Activated naive CD8-positive, alpha-beta T cell (primary cell): ENCODE measurements around the gene ST6GALNAC3.

Source experiments
- H3K27ac Mint-ChIP-seq: one replicate; pipeline ENCODE4 v1.8.0; 2021; ENCODE audit warnings: mixed read lengths
- H3K27me3 Mint-ChIP-seq: one replicate; pipeline ENCODE4 v1.8.0; 2021; ENCODE audit warnings: mixed read lengths
- H3K36me3 Mint-ChIP-seq: one replicate; pipeline ENCODE4 v1.8.0; 2021; ENCODE audit warnings: mixed read lengths
- H3K4me1 Mint-ChIP-seq: one replicate; pipeline ENCODE4 v1.8.0; 2021; ENCODE audit warnings: low read depth, mixed read lengths
- H3K4me3 Mint-ChIP-seq: one replicate; pipeline ENCODE4 v1.8.0; 2021; ENCODE audit warnings: mild to moderate bottlenecking, mixed read lengths
- H3K9me3 Mint-ChIP-seq: one replicate; pipeline ENCODE4 v1.8.0; 2021; ENCODE audit warnings: low read depth, mixed read lengths

Gene ST6GALNAC3

DNA sequence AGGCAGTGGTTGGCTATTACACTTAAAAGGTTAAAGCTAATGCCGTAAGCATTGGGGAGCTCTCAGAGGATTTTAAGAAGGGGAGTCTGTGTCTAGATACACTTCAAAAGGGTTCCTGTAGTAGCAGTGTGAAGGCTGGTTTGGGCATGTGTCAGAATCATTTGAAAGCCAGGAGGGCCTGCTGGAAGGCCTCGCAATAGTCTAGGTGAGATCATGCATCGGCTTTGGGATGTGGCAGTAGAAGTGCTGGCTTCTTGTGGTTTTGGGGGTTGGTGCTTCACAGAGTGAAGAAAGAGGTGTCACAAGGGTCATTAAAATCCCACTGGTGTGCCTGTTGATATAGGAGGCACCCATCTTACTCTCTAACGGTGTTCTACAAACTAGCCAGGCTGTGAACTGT is 85.7 kb downstream of the ST6GALNAC3 start:
- Mint-ChIP-seq H3K27ac (no peak overlapping the region), H3K36me3 (no peaks in the 10 kb centered on the region), H3K4me1 (peaks cover 8% of the 10 kb centered on the region), H3K4me3 (no peak overlapping the region), H3K27me3 (no peaks in the 10 kb centered on the region), H3K9me3 (no peaks in the 10 kb centered on the region)

DNA sequence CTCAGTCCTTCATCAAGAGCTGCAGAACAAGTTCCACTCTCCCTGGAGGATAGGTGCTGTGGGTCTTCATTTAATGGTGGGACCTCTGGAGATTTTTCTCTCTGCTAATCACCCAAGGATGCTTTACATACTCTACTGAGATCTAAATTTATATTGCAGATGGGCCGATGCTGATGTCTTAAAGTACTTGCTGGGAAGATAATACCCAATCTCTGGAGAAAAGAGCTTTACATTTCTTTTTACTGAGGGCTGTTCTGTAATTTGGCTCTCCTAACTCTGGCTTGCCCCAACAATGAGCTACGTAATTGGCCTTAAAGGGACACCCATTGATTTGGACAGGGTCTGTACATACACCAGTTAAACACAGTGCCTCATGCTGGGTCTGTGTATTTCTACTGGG is 86.9 kb downstream of the ST6GALNAC3 start:
- peaks cover 3% of the 10 kb centered on the region for H3K36me3 Mint-ChIP-seq
- no peak overlapping the region for H3K4me3 Mint-ChIP-seq
- peaks cover 3% of the 10 kb centered on the region for H3K9me3 Mint-ChIP-seq
- H3K27ac Mint-ChIP-seq = no peak overlapping the region
- H3K4me1 Mint-ChIP-seq = peaks cover 8% of the 10 kb centered on the region
- no peaks in the 10 kb centered on the region for H3K27me3 Mint-ChIP-seq

DNA sequence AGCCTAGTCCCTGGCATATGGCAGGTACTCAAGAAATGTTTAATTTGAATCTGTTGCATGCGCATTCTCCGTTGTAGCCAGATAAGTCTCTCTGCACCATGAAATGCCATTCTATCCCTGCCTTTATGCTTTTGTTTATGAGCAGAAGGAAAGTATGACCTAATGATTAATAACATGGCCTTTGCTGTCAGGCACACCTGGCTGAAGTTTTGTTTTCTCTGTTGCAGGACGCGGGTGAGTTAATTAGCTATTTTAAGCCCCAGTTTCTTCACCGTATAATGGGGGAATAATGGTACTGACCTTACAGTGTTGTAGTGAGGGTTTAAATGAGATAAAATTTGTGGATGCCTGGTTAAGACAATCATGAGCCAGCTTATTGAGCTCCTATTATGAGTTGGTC is 87.7 kb downstream of the ST6GALNAC3 start:
- no peak overlapping the region for H3K4me3 Mint-ChIP-seq
- H3K27ac Mint-ChIP-seq = no peak overlapping the region
- peaks cover 8% of the 10 kb centered on the region for H3K4me1 Mint-ChIP-seq
- no peaks in the 10 kb centered on the region for H3K27me3 Mint-ChIP-seq
- peaks cover 3% of the 10 kb centered on the region for H3K36me3 Mint-ChIP-seq
- peaks cover 7% of the 10 kb centered on the region for H3K9me3 Mint-ChIP-seq

DNA sequence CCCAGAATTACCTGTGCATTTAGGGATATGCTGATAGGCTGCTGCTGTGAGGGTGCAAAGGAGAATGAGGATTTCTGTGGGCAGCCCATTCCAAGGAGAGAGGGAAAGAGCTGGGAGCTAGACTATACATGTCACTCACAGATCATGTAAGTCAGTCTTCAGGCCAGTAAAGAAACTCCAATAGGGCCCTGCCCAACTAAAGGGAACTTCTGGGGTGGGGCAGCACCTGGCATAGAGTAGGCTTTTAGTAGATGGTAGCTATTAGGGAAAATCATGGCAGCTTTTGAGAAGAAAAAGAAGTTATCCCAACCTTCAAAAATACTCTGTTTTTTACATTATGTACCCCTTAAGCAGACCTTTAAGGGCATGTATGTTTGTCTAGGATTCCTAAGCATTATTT is 89.6 kb downstream of the ST6GALNAC3 start:
- Mint-ChIP-seq H3K4me1 (peaks cover 11% of the 10 kb centered on the region), H3K9me3 (peaks cover 19% of the 10 kb centered on the region), H3K4me3 (no peak overlapping the region), H3K27me3 (no peaks in the 10 kb centered on the region), H3K36me3 (peaks cover 14% of the 10 kb centered on the region), H3K27ac (no peak overlapping the region)

DNA sequence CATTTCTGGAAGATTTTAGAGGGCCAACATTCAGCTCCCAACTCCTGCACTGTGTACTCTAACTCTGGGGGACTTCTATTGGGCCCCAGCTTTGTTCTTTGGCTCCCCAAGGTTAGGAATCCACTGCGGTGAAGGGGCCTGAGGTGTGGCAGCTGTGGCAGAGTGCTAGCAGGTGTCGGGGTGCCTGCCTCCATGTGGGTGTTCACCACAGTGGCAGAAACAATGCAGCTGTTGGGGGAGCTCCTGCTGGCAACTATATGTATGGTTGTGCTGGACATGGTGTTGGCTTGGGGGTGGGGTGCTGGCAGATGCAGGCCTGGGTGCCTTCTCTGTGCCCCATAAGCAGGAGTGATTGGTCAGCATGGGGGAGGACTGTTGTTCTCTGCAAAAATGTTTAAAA is 95.5 kb downstream of the ST6GALNAC3 start:
- Mint-ChIP-seq H3K27ac (peak overlapping the region; percentile 56), H3K4me1 (peaks cover 27% of the 10 kb centered on the region), H3K9me3 (peaks cover 26% of the 10 kb centered on the region), H3K36me3 (peaks cover 19% of the 10 kb centered on the region), H3K4me3 (peak overlapping the region; percentile 40), H3K27me3 (no peaks in the 10 kb centered on the region)

DNA sequence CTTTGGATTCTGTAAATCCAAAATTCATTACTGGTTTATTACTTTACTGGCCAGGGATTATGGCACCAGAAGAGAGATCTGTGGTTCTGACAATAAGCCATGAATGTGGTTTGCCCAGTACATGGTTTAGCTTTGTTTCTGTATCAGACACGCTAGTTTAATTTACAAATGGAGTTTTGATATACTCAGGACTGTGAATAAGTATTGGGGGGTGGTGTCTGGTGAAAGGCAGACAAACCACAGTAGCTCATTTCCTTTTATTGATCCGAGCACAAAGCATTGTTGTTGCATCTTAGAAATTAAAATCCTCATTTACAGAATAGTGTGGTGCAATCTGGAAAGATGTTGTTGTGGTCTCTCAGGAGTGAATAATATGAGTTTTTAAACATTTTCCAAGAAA is 96.0 kb downstream of the ST6GALNAC3 start:
- Mint-ChIP-seq H3K36me3 (peaks cover 19% of the 10 kb centered on the region), H3K27ac (peak overlapping the region; percentile 56), H3K4me3 (peak overlapping the region; percentile 40), H3K4me1 (peaks cover 30% of the 10 kb centered on the region), H3K27me3 (no peaks in the 10 kb centered on the region), H3K9me3 (peaks cover 26% of the 10 kb centered on the region)

DNA sequence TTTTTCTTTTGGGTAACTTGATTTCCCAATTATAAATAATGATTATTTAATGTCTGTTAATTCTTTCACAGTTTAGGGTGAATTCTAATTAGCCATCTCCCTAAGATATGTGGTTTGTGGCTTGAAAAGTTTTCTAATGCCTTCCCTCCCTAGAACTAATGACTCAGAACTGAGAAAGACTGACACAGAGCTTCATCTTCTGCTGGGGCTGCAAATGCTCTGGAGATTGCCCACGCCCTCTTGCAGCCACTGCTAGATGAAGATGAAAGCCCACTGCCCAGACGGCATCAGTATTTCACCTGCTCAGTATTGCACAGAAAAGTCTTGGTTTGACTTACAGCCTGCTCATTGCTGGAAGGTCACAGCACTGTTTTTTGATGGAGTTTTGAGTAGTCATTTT is 101.5 kb downstream of the ST6GALNAC3 start:
- Mint-ChIP-seq H3K4me1 (peaks cover 23% of the 10 kb centered on the region), H3K4me3 (no peak overlapping the region), H3K27ac (no peak overlapping the region), H3K27me3 (no peaks in the 10 kb centered on the region), H3K36me3 (peaks cover 12% of the 10 kb centered on the region), H3K9me3 (peaks cover 6% of the 10 kb centered on the region)

DNA sequence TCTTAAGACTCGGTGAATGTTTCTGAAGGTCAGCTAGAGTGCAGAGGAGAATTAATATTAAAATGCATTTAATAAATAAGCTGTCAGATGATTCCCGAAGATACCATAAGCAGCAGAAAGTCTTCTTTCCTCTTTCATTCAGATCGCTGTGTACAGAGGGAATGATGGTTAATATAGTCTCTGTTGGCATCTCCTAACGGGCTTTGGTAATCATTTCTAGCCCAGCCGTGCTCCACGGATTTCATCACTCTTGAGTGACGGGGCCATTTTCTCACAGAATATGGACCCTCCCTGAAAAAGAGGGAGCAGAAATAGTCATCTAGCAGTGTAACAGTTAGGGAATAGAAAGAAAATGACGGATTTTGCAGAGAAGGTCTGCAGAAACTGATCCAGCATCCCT is 103.1 kb downstream of the ST6GALNAC3 start:
- peaks cover 12% of the 10 kb centered on the region for H3K36me3 Mint-ChIP-seq
- H3K9me3 Mint-ChIP-seq = peaks cover 6% of the 10 kb centered on the region
- H3K27me3 Mint-ChIP-seq = no peaks in the 10 kb centered on the region
- no peak overlapping the region for H3K27ac Mint-ChIP-seq
- peaks cover 16% of the 10 kb centered on the region for H3K4me1 Mint-ChIP-seq
- no peak overlapping the region for H3K4me3 Mint-ChIP-seq

DNA sequence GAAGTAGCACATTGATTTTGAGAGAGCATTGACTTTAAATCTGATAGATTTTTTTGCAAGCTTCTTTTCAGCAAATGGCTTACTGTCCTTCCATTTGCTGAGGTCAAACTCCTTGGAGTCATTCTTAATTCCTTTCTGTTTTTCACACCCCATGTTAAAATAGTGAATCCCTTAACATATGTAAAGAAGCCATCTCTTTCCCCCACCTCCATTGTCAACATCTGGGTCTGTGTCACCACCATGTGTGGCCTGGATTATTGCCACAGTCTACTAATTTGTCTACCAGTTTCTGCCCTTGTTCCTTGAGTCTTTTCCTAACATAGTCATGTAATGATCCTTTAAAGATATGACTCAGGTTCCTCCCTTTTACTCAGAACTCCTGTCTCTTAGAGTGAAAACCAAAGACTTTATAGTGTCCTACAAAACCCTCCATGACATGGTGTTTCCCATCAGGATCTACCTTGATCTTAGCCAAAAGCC is 104.7 kb downstream of the ST6GALNAC3 start:
- Mint-ChIP-seq H3K36me3 (peaks cover 8% of the 10 kb centered on the region), H3K4me3 (no peak overlapping the region), H3K9me3 (no peaks in the 10 kb centered on the region), H3K4me1 (peaks cover 16% of the 10 kb centered on the region), H3K27ac (peak overlapping the region; percentile 55), H3K27me3 (no peaks in the 10 kb centered on the region)

DNA sequence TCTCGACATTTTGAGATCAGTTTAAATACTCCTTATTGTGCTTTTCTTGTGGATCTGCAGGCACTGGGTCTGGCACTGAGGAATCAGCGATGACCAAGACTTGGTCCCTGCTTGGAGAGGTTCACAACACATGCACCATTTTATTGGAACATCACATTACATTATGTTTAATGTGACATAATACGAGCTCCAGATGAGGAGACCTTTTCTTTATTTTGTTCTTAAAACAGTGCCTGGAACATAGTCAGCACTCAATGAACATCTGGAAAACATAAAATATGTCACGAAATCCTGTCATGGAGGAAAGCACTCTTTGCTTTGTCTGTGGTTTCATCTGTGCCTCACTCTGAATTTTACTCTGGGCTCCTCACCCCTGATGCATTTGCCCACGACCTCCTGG is 110.7 kb downstream of the ST6GALNAC3 start:
- no peaks in the 10 kb centered on the region for H3K4me1 Mint-ChIP-seq
- no peaks in the 10 kb centered on the region for H3K9me3 Mint-ChIP-seq
- H3K27me3 Mint-ChIP-seq = no peaks in the 10 kb centered on the region
- H3K27ac Mint-ChIP-seq = no peak overlapping the region
- peaks cover 7% of the 10 kb centered on the region for H3K36me3 Mint-ChIP-seq
- H3K4me3 Mint-ChIP-seq = no peak overlapping the region

DNA sequence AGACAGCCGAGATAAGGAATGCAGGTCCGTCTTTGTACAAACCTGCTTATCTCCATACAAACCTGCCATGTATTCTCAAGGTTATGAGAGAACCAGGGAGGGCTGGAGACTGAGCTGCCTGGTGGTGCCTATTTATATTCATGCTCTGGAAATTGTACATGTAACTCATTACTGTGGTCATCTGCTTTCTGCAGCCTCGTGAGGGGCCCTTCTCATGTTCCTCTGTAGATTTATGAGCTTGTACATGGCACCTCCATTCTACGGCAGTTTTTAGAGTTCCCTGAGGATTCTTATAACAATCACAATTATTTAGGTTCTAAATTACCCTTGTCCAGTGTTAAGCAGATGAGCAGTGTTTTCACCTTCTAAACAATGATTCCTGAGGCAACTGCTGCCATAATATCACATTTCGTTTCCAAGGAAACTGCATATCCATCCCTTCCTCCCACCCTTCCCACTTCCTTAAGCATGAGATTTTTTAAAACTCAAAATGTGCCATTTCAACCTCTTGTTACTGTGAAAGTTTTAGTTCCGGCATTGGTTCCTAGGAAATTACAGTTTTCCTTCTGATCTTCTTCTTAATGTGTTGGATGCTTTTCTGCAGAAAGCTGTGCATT is 112.1 kb downstream of the ST6GALNAC3 start:
- Mint-ChIP-seq H3K9me3 (no peaks in the 10 kb centered on the region), H3K27me3 (no peaks in the 10 kb centered on the region), H3K4me3 (no peak overlapping the region), H3K4me1 (no peaks in the 10 kb centered on the region), H3K36me3 (peaks cover 2% of the 10 kb centered on the region), H3K27ac (no peak overlapping the region)

DNA sequence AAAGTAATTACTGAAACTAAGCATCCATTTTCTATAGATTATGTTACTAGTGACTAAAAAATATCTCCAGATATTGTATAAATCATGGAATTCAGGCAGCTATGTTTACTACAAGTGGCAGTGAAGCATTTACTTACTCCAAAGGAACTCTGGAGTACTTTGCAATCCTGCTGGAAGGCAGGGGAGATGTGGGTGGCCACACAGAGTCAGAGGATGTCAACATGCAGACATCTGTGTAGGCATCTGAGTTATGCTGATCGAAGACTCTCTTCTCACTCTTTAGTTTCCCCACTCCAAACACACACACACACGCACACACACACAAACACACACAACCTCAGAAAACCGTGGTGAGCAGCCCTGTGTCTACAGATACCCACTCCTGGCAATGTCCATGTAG is 112.9 kb downstream of the ST6GALNAC3 start:
- H3K27ac Mint-ChIP-seq = no peak overlapping the region
- no peaks in the 10 kb centered on the region for H3K9me3 Mint-ChIP-seq
- H3K27me3 Mint-ChIP-seq = no peaks in the 10 kb centered on the region
- H3K4me3 Mint-ChIP-seq = no peak overlapping the region
- H3K4me1 Mint-ChIP-seq = no peaks in the 10 kb centered on the region
- peaks cover 2% of the 10 kb centered on the region for H3K36me3 Mint-ChIP-seq

DNA sequence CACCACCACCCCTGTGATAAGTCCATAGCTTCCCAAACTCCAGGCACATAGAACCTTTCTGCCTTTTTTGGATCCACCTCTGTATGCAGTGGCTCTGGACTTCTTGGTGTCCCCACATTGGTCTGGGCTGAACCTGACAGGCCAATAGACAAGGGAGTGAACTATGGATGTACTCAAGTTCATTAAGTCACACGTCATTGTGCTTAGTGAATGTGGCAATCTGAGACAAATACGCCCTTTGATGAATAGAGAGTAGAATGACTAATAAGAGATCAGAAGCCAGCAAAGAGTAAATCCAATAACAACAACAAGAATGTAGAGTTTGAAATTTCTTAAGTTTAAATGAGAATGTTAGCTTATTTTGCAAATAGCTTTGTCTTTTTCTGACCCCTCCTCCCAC is 114.8 kb downstream of the ST6GALNAC3 start:
- no peaks in the 10 kb centered on the region for H3K27me3 Mint-ChIP-seq
- no peak overlapping the region for H3K27ac Mint-ChIP-seq
- H3K36me3 Mint-ChIP-seq = peaks cover 2% of the 10 kb centered on the region
- H3K4me3 Mint-ChIP-seq = no peak overlapping the region
- no peaks in the 10 kb centered on the region for H3K4me1 Mint-ChIP-seq
- no peaks in the 10 kb centered on the region for H3K9me3 Mint-ChIP-seq

DNA sequence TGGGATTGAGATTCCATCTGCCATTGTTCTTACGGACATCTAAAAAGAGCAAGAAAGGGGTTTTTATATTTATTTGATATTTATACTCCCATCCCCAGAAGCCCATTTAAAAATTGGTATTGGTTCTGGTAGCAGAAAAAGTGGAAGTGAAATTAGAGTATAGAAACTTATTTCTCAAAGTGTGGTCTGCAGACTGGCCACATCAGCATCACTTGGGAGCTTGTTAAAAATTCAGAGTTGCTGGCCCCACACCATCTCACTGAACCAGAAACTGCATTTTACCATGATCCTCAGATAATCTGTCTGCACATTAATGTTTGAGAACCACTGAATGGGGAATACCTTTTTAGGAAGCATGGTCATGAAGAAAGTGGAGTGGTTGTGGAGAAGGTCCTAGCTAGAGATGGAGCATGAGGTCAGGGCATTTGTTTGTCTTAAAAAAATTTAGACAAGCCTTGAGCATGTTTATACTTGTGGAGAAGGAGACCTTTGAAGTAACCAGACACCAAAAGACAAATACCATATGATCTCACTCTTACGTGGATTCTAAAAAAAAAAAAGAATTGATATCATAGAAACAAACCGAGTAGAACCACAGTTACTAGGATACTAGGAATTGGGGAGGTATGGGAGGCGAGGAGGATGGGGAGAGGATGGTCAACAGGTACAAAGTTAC is 116.3 kb downstream of the ST6GALNAC3 start:
- Mint-ChIP-seq H3K9me3 (no peaks in the 10 kb centered on the region), H3K27me3 (no peaks in the 10 kb centered on the region), H3K36me3 (no peaks in the 10 kb centered on the region), H3K4me1 (no peaks in the 10 kb centered on the region), H3K4me3 (no peak overlapping the region), H3K27ac (no peak overlapping the region)

DNA sequence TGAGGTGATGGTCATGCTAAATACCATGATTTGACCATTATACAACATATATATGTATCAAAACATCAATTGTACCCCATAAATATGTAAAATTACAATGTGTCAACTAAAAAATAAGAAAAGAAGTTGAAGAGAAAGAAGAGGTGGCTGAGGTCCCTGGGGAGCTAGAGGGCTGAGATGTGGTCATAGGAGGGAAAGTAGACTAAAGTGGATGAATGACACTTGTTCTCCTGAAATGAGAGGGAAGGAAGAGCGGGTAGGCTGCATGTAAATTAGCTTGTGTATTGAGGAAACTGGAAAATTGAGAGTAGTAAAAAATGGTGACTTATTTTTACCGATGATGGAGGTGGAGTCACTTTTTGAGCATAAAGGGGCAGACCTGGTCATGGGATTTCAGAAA is 117.0 kb downstream of the ST6GALNAC3 start:
- Mint-ChIP-seq H3K36me3 (no peaks in the 10 kb centered on the region), H3K4me3 (no peak overlapping the region), H3K27me3 (no peaks in the 10 kb centered on the region), H3K27ac (no peak overlapping the region), H3K4me1 (no peaks in the 10 kb centered on the region), H3K9me3 (no peaks in the 10 kb centered on the region)

DNA sequence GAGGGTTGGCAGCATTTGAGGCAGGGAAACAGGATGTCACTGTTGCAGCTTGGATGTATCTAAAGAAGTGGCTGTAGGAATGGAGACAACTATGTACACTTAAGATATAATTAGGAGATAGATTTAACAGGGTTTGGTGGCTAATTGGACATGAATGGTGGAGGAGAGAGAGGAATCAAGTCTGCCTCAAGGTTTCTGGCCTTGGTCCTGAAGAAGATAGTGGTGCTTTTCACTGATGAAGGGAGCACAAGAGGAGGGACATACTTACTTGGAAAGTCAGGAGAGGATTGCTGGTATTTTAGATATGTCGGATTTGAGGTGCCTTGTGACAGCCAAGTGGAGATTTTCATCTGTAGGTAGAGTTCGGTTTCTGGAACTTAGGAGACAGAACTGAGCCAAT is 123.9 kb downstream of the ST6GALNAC3 start:
- no peak overlapping the region for H3K27ac Mint-ChIP-seq
- no peaks in the 10 kb centered on the region for H3K27me3 Mint-ChIP-seq
- H3K36me3 Mint-ChIP-seq = no peaks in the 10 kb centered on the region
- no peaks in the 10 kb centered on the region for H3K4me1 Mint-ChIP-seq
- H3K4me3 Mint-ChIP-seq = no peak overlapping the region
- peaks cover 4% of the 10 kb centered on the region for H3K9me3 Mint-ChIP-seq
